ENCODE measurements around the gene CFAP46. TPM values are rescaled to one million over a fixed set of nuclear protein-coding genes. Genes with fewer than 3 reads are reported as not detected.

The CFAP46 gene
- total and polyA plus RNA-seq, 9 of the 15 experiments (the other 6 are each of a cell fraction or from before 2014, with no cell fraction given): not detected

GRCh38 chr10:132988988-132989387, 46.6 kb upstream of the CFAP46 start:
- Histone ChIP-seq H3K79me2 (ENCODE audit: control insufficient read depth, insufficient read depth, low read length) (no peaks in the 10 kb centered on the region), H3K4me3 (no peak overlapping the region), H3K4me2 (ENCODE audit: insufficient read depth, low read length) (no peak overlapping the region), H3K9ac (ENCODE audit: insufficient read depth in 1 of 2, low read depth in 2 of 2, low read length in 2 of 2) (no peak overlapping the region), H3K4me1 (replicated peaks in 1 of 2; ENCODE audit: control insufficient read depth in 2 of 2, insufficient read depth in 2 of 2, low read length in 2 of 2) (peaks cover 0 to 3% of the 10 kb centered on the region in 2 experiments; a peak in 1 of 5 replicates), H4K20me1 (replicated peaks; ENCODE audit: control insufficient read depth, insufficient read depth, low read length) (0 out of 2 replicates have a peak, but pooled peaks cover 4% of the 10 kb centered on the region), H3K36me3 (ENCODE audit: control insufficient read depth, insufficient read depth, low read length) (no peaks in the 10 kb centered on the region), H2AFZ (ENCODE audit: low read depth, low read length) (no peak overlapping the region), H3K9me3 (replicated peaks; ENCODE audit: control insufficient read depth, insufficient read depth, low read depth, low read length) (no peaks in the 10 kb centered on the region), H3K9me1 (ENCODE audit: control insufficient read depth, insufficient read depth, low read length) (no peaks in the 10 kb centered on the region), H3K27ac (ENCODE audit: extremely low read depth, low read depth, low read length) (no peak overlapping the region), H3K27me3 (ENCODE audit: control insufficient read depth in 2 of 2, insufficient read depth in 2 of 2, low read length in 2 of 2) (peaks cover 3 to 21% of the 10 kb centered on the region in 2 experiments; a peak in 3 of 5 replicates)
- WGBS (ENCODE audit: insufficient coverage, low coverage, missing lambda C conversion rate): 50% methylated on average over 2 of the region's 8 CpGs
- POLR2A ChIA-PET: interaction anchor here (0.7 kb wide), 1 partner anchor 21 kb away, joined by 3 read pairs; no protein-coding TSS in a partner anchor
- DNase-seq (ENCODE audit: extremely low read depth in 1 of 4, low spot score in 3 of 4) (peak in 2 of 4 experiments; percentile 24 to 27), FAIRE-seq (no peak), ATAC-seq (no peak)
- TF ChIP-seq ZNF740 (CRISPR knock-in tag; IDR thresholded peaks at IDR 0.05) (peak; percentile 74; the same call in 1 of the 2 replicates), ZNF740 (tag; IDR thresholded peaks at IDR 0.05) (peak in 1 of 2 experiments; percentile 70; a peak in 1 of 4 replicates), MTA3 (IDR thresholded peaks at IDR 0.05; ENCODE audit: borderline replicate concordance) (no peak)
- BruUV-seq (replicated peaks): no TSS peak
- intact Hi-C loops (cut with micrococcal nuclease) (no loop called here), in situ Hi-C loops (cut with MboI) (no loop called here)
- CTCF ChIA-PET (ENCODE audit: low intra/inter-chr PET ratio): no interaction called here
